NCI-H2029 (cell line): ENCODE measurements around the gene EHBP1.

Experiments
- DNase-seq: peaks from one replicate; lab custom pipeline; 2025; lab: John Stamatoyannopoulos, UW

EHBP1 gene

DNA sequence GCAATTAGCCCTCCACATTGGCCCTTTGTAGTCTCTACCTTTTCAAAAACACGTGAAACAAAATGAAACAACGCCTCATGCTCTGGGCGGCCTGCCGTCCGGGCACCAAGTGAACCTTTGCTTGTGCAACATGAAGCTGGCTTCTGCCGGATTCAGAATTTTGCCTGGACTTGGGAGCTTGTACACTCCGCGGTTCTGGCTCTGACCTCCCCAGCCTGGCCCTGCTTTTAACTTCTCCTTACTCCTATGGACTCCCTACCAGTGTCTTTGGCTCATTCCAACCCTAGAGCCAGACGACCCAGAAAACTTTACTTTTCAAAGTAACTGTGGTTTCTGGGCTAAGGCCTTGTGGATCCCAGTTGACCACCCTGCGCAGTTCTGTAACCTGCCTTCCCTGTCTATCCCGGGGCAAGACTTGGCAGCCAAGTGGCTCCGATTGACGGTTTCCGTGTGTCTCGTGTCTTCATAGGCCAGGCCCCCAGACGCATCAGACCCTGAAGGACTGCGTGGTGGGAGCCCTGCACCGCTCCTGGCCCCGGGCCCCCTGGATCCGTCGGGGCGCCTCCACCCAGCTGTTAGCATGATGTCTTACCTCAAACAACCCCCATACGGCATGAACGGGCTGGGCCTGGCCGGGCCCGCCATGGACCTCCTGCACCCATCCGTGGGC lies 347.0 kb downstream of the EHBP1 start:
- DNase-seq, result no peak

DNA sequence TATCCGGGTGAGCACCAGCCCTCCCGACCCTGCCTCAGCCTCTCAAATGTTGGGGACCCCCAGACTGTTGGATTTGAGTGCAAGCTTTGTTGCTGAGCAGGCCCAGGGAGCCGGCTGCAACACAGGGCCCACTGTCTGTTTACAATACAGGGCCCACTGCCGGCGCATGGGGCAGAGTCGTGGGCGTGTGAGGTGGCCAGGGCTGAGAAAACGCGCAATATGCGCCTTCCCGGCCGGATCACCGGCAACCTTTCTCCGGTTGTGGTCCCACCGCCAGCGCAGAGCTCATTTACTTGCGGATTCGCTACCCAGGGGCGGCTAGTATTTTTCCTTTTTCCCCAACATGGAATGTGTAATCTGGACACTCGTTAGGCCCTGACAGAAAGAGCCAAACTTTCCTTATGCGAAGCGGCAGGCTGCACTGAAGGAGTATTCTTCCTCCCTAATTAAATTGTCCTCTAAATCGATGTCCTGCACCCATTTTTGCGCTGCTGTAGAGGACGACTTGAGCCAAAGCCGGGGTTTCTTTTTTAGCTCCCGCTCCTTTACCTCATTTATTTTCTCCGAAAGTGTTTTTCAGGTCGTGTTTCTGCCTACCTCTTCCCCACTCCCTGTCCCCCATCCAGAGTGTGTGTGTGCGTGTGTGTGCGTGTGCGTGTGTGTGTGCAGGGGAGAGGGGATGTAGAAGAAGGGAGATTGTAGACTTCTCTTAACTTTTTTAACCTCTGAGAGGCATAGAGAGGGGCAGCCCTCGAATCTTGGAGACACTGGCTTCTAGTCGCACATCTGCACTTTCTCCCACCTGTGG lies 347.8 kb downstream of the EHBP1 start:
- DNase-seq, result no peak

DNA sequence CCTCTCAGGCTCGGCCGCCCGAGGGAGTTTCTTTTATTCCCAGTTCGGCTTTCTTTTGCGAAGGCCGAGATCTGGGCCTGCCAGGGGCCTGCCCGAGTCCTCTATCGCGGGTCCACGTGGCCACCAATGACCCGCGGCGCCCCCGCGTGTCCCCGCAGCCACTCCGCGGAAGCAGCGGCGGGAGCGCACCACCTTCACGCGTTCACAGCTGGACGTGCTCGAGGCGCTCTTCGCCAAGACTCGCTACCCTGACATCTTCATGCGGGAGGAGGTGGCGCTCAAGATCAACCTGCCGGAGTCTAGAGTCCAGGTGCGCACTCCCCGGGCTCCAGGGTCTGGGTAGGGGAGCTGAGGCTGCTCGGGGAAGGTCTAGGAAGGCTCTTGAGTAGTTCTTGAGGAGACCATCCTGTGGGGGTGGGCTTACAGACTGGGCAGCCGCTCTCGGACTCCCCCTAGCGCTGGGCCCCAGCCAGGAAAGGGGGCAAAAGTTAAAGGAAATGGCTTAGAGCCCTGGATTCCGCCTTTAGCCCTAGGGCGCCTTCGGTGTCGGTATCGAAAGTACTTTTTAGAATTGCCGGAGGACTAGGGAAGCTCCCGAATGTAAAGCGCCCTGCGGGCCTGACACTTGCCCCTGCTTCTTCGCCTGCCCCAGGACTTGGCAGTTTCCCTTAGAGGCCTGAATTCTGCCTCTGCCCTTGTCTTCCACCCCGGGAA lies 348.5 kb downstream of the EHBP1 start:
- no peak for DNase-seq

DNA sequence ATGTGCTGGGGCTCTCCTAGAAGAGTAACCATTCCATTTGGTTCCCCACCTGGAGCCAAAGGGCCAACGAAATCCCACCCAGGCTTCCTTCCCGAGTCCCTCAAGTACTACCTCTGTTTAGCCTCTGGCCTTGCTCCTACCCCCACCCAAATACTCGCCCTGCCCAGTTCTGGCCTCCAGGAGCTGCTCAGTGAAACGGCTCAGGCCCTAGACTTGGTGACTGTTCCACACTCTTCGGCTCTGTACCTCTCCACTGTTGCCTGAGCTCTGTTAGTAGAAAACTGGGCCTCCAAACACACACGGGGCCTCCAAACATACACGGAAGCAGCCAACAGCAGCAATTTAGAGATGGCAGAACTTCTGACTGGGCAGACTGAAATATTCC lies 349.3 kb downstream of the EHBP1 start:
- DNase-seq, result no peak

DNA sequence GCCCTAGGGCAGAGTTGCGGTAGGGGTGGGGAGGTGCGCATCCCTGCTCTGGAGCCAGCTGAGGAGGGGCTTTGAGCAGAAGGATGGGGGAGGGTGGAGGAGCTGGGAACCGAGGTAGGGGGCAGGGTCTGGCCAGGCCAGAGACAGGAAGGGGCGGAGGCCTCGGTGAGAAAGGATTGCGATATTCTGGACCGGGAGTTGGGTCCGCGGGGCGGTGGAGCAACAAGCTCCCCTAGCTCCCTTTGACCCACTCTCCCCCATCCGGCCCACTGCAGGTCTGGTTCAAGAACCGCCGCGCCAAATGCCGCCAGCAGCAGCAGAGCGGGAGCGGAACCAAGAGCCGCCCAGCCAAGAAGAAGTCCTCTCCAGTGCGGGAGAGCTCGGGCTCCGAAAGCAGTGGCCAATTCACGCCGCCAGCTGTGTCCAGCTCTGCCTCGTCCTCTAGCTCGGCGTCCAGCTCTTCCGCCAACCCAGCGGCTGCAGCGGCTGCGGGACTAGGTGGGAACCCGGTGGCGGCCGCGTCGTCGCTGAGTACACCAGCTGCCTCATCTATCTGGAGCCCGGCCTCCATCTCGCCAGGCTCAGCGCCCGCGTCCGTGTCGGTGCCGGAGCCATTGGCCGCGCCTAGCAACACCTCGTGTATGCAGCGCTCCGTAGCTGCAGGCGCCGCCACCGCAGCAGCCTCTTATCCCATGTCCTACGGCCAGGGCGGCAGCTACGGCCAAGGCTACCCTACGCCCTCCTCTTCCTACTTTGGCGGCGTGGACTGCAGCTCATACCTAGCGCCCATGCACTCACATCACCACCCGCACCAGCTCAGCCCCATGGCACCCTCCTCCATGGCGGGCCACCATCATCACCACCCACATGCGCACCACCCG lies 350.0 kb downstream of the EHBP1 start:
- no peak for DNase-seq

DNA sequence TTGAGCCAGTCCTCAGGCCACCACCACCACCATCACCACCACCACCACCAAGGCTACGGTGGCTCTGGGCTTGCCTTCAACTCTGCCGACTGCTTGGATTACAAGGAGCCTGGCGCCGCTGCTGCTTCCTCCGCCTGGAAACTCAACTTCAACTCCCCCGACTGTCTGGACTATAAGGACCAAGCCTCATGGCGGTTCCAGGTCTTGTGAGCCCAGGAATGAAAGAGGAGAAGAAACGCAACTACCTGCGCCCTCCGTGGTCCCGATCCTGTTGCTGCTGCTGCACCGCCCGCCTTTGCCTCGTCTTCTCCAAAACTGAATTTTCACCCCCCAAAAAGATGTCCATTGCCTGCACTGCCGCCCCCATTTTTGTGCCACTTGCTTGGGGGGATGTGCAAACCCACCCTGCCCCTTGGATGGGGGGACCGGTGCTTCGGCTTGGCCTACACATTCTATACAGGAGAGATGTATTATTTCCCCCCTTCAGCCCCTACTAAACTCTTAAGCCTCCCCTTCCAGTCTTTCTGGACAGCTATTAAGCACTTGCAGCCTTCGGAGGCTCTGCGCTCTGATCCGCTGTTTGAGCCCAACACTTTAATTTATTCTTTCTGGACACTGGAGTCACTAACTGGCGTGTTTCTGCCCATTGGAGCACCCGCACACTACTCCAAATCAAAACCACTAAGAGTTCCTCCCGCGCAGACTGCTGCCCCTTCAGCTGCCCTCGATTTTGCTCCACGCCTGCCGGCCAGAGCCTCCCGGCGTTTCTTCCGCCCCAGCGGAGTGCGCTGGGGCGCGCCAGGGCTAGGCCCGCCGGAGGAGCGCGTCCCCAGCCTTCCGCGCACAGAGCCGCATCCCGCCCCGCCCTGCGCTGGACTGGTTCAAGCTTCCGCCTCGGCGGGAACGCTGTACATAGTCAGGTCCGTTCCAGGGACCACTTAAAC lies 350.9 kb downstream of the EHBP1 start:
- no peak for DNase-seq

DNA sequence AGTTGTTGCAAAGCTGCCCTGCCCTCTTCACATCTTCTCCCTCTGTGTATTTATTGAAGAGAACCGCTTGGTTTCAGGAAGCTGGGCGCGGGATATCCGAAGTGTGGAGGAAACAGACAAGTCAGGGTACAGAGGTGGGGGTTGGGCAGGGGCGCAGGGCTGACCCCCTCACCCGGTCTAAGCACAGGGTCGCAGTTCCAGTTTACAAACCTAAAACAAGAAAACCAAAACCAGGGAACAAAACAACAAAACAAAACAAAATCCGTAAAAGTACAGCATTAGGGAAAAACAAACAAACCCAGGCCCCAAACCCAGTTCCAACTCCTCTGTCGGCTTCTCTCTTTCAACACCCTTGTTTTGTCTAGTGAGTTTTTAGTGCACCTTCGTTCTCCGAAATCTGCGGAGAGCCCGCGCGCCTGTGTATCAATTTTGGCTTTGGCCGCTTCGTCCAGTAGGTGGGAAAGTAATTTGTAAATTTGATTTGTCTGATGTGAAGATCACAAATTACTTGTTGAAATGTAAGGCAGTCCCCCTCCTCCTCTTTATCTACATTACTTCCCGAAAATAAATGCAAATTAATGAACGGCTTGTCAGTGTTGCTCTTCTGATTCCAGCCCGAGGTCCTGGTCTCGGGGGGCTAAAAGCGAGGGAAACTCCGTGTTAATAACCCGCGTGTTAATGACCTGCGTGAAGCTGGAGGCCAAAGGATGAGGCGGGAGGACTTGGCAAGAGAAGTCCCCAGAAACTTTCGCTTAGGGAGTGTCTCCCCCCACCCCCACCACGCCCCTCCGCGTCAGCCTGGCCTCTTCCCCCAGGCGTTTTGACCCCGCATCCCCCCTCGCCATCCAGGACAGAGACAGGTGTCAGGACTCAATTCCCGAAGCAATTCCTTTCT lies 352.0 kb downstream of the EHBP1 start:
- DNase-seq, result no peak

DNA sequence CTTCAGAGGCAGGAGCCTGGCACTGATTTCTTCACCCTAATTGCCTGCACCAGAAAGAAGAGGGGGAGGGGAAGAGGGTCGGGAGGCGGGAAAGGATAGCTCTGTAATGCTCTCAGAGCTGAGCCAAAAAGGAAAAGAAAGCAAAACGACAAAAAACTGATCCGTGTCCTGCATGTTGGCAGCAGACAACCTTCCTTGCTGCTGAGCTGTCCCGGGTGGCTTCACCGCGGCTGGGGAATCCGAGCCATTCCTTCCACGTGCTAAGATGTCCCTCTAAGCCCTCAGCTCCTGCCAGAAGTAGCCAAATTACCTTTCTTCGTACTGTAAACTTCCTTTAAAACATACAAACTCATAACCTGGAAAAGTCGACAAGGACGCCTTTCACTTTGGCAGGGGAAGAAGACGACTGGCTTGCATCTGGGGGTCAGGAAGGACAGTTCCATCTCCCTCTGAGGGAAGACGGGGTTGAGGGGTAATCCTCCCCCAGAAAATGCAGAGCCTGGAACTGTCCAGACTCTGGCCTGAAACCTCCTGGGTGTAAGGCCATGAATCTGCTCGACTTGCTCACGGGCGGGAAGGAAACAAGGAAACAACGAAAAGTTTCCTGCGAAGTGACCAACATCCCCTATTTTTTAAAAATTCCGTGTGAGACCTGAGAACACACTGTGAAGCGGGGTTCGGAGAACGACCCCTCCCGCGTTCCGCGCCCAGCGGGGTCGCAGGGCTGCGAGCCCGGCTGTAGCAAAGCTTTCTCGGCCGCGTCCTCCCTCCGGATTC lies 352.8 kb downstream of the EHBP1 start:
- no peak for DNase-seq

DNA sequence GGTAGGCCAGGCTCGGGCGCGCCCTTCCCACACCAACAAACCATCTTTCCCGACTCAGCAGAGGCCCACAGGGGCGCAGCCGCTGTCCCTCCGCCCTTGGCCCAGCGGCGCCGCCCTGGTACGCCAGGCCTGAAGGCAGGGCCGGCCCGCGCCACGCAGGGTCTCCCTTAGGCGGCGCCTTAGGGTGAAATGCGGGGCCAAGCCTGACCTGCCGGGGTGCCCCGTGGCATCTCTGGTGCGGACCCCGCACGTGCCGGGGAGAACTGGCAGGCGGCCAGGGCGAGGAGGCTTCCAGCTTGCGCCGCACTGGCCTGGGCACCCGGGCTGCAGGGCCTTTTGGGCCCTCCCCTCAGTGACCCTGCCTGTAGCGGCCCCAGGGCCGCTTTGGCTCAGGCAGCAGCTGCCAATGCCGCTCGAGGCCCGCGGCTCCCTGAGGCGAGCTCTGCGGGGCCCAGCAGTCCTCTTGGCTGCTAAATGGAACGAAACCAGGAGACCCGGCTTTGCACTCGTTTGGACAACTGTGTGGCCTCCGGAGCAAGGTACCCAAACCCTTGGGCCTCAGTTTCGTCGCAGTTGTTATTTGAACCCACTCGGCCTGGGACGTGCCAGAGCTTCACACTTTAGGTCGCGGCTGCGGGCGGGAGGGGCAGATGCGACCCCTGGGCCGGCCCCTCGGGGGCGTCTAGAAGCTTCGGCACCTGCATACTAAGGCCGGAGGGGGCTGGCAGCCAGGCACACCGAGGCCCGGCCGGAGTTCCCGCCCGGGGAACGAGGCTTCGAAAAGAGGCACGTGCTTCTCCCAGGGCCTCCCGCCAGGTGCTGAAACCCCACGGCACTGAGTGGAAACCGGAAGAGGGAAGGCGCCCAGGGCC lies 353.6 kb downstream of the EHBP1 start:
- no peak for DNase-seq

DNA sequence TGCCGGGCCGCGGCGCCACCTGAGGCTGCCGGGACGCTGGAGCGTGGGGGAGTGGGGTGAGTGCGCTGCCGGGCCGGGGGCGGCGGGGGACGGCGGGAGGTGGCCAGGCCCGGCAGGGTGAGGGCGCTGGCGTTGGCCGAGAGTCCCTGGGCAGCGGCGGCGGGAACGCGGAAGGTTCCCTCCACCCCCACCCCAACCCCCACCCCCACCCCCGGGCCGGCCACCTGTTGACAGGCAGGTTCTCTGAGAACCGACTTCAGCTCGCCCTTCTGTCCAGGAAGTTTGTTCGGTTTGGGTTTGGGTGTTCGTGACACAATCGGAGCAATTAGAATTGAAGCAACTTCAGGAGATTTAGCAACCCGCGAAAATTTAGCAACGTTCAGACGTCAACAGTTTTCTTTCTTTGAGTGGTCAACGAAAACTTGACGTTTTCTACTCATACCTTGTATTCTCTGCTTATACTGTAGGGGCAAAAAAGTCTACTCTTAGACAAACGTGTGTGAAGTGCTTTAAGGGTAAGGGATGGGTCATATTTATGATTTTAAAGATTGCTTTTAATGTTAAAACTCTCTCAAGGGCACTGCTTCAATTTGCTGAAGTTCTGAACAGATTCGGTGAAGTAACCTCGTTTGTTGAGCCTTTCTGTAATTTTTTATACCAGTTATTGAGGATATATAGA lies 354.4 kb downstream of the EHBP1 start:
- no peak for DNase-seq

DNA sequence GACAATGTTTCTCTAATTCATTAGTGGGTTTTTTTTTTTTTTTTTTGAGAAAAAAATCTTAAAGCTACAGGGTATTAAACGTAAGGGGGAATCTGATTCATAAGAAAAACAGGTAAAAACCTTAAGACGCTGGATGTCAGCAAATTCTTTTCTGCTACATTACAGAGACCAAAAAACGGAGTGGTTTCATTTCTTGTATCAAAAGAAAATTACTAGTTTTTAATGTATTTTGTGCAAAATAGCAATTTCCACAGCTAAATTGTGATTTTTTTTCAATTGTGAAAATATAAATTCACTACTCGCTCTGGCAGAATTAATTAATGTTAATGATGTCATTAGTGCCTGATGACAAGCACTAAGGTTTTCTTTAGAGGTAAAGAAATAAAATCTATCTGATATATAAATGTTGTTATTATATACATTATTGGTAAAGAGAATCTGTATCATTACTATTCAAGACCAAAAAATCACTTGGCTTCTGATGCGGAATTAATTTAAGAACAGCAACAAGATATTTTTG lies 355.0 kb downstream of the EHBP1 start:
- DNase-seq, result no peak

DNA sequence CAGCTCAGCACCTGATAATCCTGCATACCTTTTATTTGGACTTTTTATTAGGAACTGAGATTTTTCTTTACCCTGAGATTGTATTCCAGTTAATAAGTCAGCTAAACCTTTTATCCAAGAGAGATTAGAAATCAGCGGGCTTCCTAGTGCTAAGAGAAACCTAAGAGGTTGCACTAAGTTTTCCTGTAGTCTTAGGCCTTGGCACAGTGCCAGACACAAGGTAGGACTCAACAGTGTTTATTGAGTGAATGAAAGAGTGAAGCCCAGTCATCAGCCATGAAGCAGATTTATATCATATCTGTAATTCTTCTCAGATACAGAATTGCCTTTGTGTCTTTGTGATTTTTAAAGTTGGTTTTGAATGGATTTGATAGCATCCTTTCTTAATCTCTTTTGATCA lies 358.7 kb downstream of the EHBP1 start:
- DNase-seq, result no peak

DNA sequence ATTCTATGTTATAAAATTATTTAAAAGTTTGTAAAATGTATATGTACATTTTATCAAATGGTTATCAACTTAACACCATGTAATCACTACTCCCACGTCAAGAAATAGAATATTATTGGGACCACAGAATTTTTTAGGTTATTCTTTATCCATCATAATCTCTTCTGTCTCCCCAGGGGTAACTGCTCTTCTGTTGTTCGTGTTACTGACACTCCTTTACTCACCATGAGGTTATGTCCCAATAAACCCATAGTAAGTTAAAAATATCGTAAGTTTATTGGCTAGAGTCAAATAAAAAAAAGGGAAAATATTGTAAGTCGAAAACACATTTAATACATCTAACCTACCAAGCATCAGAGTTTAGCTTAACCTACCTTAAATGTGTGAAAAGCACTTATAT lies 359.1 kb downstream of the EHBP1 start:
- no peak for DNase-seq

DNA sequence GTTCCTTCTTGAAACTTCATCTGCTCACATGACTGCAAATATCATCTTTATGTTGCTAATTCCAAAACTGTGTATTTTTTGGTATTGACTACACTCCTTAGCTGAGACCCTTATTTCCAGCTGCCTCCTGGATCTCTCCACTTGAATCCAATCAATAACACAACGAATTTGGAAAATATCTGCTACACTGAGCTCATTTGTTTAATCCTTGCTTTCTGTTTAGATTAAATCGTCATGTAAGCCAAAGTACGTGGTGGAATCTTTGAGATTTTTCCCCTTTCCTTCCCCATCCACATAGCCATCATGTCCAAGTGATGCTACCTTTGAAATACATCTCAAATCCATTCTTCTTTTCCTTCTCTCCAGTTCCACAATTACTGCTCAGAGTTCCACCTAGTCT lies 360.8 kb downstream of the EHBP1 start:
- DNase-seq, result no peak

DNA sequence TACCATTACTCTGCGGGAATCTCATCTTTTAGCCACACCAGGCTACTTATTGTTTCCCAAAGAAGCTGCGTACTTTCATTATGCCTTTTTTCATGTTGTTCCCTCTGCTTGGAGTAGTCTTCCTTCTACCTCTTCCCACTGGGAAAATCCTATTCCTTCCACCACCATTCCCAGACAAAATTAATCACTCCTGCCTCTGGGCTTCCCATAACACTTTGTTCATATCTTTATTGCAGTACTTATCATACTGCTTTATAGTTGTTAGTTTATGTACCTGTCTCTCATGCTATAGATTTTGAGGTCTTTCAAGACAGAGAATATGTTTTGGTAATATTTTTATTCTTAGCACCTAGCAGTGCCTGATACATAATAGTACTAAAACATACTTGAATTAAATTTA lies 361.3 kb downstream of the EHBP1 start:
- DNase-seq, result no peak

DNA sequence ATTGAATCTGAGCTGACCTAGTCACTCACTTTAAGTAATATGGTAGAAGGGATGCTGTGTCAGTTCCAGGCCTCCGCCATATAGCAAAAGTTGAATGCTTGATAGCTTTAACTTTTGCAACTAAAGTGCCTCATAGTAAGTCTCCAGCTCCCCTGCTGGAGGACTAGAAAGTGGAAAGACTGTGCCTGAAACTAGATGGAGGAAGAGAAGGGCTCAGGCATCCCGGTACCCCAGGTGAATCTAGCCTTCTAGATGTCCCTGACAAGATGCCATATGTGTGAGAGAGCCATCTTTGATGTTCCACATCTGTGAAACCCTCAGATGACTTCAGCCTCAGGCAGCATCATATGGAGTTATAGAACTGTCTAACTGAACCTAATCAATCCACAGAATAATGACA lies 366.2 kb downstream of the EHBP1 start:
- DNase-seq, result no peak

DNA sequence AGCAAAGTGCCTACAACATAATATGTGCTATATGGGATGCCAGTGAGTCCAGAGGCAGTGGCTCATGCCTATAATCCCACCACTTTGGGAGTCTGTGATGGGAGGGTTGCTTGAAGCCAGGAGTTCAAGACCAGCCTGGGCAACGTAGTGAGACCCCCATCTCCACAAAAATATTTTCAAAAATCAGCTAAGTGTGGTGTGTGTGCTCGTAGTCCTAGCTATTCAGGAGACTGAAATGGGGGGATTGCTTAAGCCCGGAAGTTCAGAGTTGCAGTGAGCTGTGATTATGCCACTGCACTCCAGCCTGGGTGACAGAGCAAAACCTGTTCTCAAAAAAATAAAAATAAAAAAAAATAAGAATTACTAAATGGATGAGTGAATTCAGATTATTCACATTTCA lies 368.5 kb downstream of the EHBP1 start:
- no peak for DNase-seq
